Epithelial cell of esophagus (primary cell): ENCODE measurements around the gene IL11RA.

Source experiments
- DNase-seq: peaks from one replicate; pipeline ENCODE4 v3.0.0; 2010; ENCODE audit warnings: low read depth
- H3K4me3 ChIP-seq: 2 replicates; pipeline ENCODE4 v1.5.1; 2011; ENCODE audit warnings: mild to moderate bottlenecking, low read length, control low read depth
- TF ChIP-seq, protein P1 (sequence below): IDR thresholded peaks from 2 replicates; pipeline ENCODE4 v1.5.1; 2011; ENCODE audit warnings: low read depth, mild to moderate bottlenecking, low read length, control low read depth, inconsistent platforms; ENCODE audit not compliant: insufficient read depth; ENCODE audit errors: missing control alignments

IL11RA gene

DNA sequence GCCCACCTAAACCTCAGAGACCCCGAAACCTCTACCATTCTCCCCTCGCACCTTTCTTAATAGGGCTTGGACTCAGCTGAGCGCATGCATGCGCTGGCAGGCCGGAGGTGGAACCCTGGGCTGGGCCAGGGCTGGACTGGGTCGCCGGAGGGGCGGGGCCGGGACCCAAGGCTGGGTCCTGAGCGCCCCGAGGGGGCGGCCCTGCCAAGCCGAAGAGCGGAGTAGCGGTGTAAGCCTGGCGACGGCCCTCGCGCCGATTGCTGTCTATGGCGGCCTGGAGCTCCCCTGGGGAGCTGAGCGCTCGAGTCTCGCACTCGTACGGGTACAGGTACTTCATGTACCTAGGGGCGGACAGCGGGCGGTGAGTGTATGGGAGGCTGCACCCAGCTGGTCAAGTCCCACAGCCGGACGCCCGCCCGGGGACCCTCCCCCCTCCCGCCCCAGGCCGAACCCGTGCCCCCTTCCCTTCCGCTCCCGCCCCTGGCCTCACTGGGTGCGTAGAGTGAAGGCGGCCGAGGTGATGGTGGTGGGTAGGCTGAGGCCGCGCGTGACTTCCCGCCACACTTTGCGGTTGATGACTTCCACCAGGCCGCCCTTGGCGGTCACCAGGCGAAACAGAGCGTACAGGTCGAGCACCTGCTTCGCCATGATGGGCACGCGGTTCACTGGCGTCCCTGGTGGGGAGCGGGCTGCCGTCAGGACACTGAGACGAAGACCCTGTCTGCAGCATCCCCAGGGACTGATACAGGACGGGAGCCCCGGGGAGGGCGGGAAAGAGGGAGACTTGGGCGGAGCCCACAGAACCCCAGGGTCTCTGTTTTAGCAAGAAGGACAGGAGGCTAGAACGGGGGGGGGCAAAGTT lies 28.4 kb upstream of the IL11RA start:
- TF ChIP-seq, protein P1, sequence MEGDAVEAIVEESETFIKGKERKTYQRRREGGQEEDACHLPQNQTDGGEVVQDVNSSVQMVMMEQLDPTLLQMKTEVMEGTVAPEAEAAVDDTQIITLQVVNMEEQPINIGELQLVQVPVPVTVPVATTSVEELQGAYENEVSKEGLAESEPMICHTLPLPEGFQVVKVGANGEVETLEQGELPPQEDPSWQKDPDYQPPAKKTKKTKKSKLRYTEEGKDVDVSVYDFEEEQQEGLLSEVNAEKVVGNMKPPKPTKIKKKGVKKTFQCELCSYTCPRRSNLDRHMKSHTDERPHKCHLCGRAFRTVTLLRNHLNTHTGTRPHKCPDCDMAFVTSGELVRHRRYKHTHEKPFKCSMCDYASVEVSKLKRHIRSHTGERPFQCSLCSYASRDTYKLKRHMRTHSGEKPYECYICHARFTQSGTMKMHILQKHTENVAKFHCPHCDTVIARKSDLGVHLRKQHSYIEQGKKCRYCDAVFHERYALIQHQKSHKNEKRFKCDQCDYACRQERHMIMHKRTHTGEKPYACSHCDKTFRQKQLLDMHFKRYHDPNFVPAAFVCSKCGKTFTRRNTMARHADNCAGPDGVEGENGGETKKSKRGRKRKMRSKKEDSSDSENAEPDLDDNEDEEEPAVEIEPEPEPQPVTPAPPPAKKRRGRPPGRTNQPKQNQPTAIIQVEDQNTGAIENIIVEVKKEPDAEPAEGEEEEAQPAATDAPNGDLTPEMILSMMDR = no peak
- DNase-seq = no peak

GRCh38 chr9:34624475-34625185 lies 27.4 kb upstream of the IL11RA start:
- TF ChIP-seq, protein P1 = no peak
- no peak for DNase-seq
- no peak overlapping the region for H3K4me3 ChIP-seq

More for the DNA sequence above, 28.4 kb upstream of the IL11RA start:
- no peak overlapping the region for H3K4me3 ChIP-seq

DNA sequence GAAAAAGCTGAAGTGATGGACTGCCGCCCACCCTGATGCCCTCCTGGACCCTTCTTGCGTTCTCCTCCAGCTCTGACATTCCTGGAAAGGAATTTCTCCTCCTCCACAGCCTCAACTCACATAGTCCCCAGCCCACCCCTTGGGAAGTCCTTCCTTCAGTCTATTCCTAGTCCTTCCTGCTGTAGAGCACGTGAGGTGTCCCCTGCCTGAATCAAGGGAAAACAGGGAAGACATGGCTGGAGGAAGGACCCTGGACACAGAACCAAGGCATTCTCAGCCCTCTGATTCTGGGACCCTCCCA lies 26.8 kb upstream of the IL11RA start:
- TF ChIP-seq, protein P1 = no peak
- no peak overlapping the region for H3K4me3 ChIP-seq
- DNase-seq = no peak

- H3K4me3 ChIP-seq = no peak overlapping the region
Measured at GRCh38 chr9:34627716-34628655, 24.0 kb upstream of the IL11RA start.

DNA sequence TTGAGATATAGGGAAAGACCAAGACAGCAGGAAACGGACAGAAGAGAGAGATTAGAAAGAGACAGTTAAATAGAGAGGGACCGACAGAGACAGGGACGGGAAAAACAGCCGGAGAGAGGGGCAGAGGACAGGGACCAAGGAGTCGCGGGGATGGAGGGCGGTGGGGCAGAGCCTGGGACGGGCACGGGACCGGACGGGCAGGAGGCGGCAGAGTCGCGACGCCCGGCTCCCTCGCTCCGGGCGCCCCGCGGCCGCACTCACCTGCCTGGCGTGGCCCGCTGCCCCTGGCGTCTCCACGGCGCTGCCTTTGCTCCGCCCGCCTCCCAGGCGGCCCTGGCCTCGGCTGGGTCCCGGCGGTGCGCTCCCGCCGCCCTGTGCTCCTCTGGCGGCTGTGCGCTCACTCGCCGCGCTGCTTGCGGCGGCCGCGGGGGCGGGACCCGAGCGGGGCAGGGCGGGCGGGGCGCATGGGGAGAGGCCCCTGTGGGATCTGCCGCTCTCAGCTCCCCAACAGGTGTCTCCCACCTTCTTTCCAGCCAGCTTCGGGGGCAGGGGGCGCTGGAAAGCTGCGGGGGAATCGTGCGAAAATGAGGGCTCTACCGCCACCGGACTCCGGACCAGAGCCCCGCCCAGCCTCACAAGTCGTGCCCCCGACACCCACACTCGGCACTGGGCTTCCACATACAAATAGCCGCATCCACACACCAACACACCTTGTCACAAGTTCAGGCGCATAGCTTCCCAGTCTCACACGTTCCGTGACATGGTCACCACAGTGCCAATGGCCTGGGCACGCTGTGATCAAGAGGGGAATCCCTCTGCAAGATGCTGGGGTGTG lies 23.1 kb upstream of the IL11RA start, which contains the start of gene ARID3C:
TSS of gene ARID3C (minus strand) at position 411 of the 835 bp plus-strand sequence. CDS start 1,052 bp downstream, outside the sequence.
- TF ChIP-seq, protein P1 = no peak
- peak; percentile 43 for DNase-seq
- H3K4me3 ChIP-seq = peak within 1 kb of the TSS; percentile 30

More at GRCh38 chr9:34627716-34628655, 24.0 kb upstream of the IL11RA start:
- DNase-seq = no peak
- TF ChIP-seq, protein P1 = no peak

- no peak overlapping the region for H3K4me3 ChIP-seq
- TF ChIP-seq, protein P1 = no peak
- DNase-seq = no peak
Measured at GRCh38 chr9:34629491-34629808, 22.5 kb upstream of the IL11RA start.
